Tibial nerve (tissue), 4 donors: ENCODE data around the gene HNRNPF.

Source experiments
- CTCF ChIP-seq, 5 experiments: fragments of 200-600 bp in 3 of 5; fragments of 450-650 bp in 2 of 5; sonication (generic) in 3 of 5; IDR thresholded peaks; one replicate each; pipeline ENCODE4 v1.5.1; 2016 to 2019; ENCODE audit warnings: antibody characterized with exemption in 5 of 5, mild to moderate bottlenecking in 3 of 5, moderate library complexity in 2 of 5
- EP300 ChIP-seq, 2 donors: sonication (generic); formaldehyde crosslinking; IDR thresholded peaks; one replicate each; pipeline ENCODE4 v1.6.1; 2017; ENCODE audit warnings: antibody characterized with exemption in 2 of 2, mild to moderate bottlenecking in 1 of 2
- POLR2A ChIP-seq, 2 donors: fragments of 450-650 bp; IDR thresholded peaks; one replicate each; pipeline ENCODE4 v1.6.1; 2017; ENCODE audit warnings: antibody characterized with exemption in 2 of 2, mild to moderate bottlenecking in 2 of 2, moderate library complexity in 2 of 2

GRCh38 chr10:43383204-43383971 lies 25.6 kb downstream of the HNRNPF start:
- TF ChIP-seq CTCF (IDR thresholded peaks at IDR 0.05) (no peak), POLR2A (IDR thresholded peaks at IDR 0.05) (no peak), EP300 (IDR thresholded peaks at IDR 0.05) (no peak)
